Glutamatergic neuron (in vitro differentiated cells): Measurements from ENCODE around the gene TMOD4. TPM values are rescaled to one million over a fixed set of nuclear protein-coding genes. Genes with fewer than 3 reads are reported as not detected.

Experiments used
- DNase-seq: peaks from one replicate; pipeline ENCODE4 v3.0.0; 2022
- H3K27ac Mint-ChIP-seq: one replicate; pipeline ENCODE4 v1.8.0; 2020; ENCODE audit warnings: mild to moderate bottlenecking, mixed read lengths, inconsistent platforms; ENCODE audit not compliant: unreplicated experiment
- H3K27me3 Mint-ChIP-seq: one replicate; pipeline ENCODE4 v1.8.0; 2020; ENCODE audit warnings: mild to moderate bottlenecking, moderate library complexity, mixed read lengths, inconsistent platforms; ENCODE audit not compliant: unreplicated experiment
- H3K36me3 Mint-ChIP-seq: one replicate; pipeline ENCODE4 v1.8.0; 2020; ENCODE audit warnings: mild to moderate bottlenecking, mixed read lengths, inconsistent platforms; ENCODE audit not compliant: unreplicated experiment
- H3K4me1 Mint-ChIP-seq: one replicate; pipeline ENCODE4 v1.8.0; 2020; ENCODE audit warnings: mild to moderate bottlenecking, low read depth, mixed read lengths, inconsistent platforms; ENCODE audit not compliant: unreplicated experiment
- H3K4me3 Mint-ChIP-seq: one replicate; pipeline ENCODE4 v1.8.0; 2020; ENCODE audit warnings: mild to moderate bottlenecking, mixed read lengths, inconsistent platforms; ENCODE audit not compliant: unreplicated experiment
- H3K9me3 Mint-ChIP-seq: one replicate; pipeline ENCODE4 v1.8.0; 2020; ENCODE audit warnings: mild to moderate bottlenecking, moderate library complexity, mixed read lengths, inconsistent platforms; ENCODE audit not compliant: unreplicated experiment
- total RNA-seq: library from RNA; stranded (reverse); fragmentation: NEBNext Ultra II Directional; extraction: Animal tissue kit (Norgen Biotek cat#: 25700); gene quantifications from one replicate; pipeline ENCODE4 v1.2.1, GENCODE V29; 2021; ENCODE audit not compliant: unreplicated experiment
- TF ChIP-seq, protein P1 (sequence below): fragments of 200-600 bp; sonication (generic); IDR thresholded peaks from one replicate; pipeline ENCODE4 v1.5.0; 2021; ENCODE audit not compliant: partially characterized antibody, unreplicated experiment

The TMOD4 gene
- total RNA-seq, 1 donor from 2014 or later = 0.76 TPM

DNA sequence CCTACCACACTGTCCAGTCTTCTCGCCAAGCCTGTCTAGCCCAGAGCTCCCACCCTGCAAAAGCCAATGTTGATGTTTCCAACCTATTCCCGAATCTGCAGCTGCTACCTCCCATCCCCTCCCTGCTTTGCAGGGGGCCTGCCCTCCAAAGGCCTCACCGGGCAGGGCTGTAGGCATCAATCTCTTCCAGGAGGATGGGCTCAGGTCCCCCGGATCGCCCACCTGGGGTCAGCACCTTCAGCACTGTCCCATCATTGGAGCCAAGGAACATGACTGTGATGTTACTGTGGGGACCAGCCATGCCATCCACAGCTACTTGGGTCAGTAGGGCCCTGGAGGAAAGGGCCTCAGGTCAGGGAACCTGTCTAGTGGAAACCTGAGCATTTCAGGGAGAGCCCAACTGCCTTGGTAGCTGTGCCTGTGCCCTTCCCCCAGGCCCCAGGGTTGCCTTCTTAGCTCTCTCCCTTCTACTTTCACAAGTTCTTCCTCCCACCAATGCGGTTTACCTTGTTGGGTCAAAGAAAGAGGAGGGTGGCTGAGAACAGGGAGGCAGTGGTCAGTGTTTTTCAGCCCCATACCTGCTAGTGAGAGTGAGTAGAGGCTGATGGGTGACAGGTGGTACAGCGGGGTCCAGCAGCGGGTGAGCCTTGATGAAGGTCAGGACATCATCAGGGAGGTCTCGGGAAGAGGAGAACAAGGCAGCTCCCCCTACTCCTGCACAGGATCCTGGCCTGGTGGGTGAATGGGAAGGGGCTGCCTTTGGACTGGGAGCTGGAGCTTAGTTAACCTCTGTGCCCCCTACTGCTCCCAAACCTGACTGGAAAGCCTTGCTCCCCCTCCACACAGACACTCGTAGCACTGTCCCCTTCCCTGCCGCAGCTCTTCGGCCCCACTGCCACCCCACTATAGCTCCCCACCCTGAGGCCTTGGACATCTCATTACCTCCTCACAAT lies 40.1 kb downstream of the TMOD4 start:
- Mint-ChIP-seq H3K27me3 (peaks cover 24% of the 10 kb centered on the region), H3K4me3 (no peak overlapping the region), H3K36me3 (peaks cover 13% of the 10 kb centered on the region), H3K4me1 (peaks cover 6% of the 10 kb centered on the region), H3K9me3 (peaks cover 9% of the 10 kb centered on the region), H3K27ac (no peak overlapping the region)
- TF ChIP-seq, protein P1, sequence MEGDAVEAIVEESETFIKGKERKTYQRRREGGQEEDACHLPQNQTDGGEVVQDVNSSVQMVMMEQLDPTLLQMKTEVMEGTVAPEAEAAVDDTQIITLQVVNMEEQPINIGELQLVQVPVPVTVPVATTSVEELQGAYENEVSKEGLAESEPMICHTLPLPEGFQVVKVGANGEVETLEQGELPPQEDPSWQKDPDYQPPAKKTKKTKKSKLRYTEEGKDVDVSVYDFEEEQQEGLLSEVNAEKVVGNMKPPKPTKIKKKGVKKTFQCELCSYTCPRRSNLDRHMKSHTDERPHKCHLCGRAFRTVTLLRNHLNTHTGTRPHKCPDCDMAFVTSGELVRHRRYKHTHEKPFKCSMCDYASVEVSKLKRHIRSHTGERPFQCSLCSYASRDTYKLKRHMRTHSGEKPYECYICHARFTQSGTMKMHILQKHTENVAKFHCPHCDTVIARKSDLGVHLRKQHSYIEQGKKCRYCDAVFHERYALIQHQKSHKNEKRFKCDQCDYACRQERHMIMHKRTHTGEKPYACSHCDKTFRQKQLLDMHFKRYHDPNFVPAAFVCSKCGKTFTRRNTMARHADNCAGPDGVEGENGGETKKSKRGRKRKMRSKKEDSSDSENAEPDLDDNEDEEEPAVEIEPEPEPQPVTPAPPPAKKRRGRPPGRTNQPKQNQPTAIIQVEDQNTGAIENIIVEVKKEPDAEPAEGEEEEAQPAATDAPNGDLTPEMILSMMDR = no peak
- no peak for DNase-seq

DNA sequence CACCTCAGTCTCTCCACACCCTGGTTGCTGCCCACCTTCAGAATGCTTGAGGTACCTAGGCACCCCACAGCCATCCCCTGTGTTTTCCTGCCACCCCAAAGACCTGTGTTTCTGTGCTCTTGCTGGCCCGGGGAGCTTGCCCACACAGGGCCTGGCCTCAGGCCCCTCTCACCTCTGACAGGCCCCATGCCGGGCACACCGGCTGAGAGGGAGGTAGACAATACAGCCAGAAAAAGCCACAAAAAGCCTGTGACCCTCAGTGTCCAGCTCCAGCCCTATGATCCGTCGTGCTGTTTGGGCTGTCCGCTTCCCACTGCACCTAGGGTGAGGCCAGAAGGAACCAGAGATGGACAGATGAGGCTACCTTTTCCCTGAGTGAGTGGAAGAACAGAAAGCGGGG lies 40.8 kb downstream of the TMOD4 start:
- DNase-seq = no peak
- peaks cover 9% of the 10 kb centered on the region for H3K9me3 Mint-ChIP-seq
- peaks cover 13% of the 10 kb centered on the region for H3K36me3 Mint-ChIP-seq
- peaks cover 24% of the 10 kb centered on the region for H3K27me3 Mint-ChIP-seq
- no peak overlapping the region for H3K27ac Mint-ChIP-seq
- TF ChIP-seq, protein P1 = no peak
- H3K4me3 Mint-ChIP-seq = no peak overlapping the region
- H3K4me1 Mint-ChIP-seq = peaks cover 9% of the 10 kb centered on the region

DNA sequence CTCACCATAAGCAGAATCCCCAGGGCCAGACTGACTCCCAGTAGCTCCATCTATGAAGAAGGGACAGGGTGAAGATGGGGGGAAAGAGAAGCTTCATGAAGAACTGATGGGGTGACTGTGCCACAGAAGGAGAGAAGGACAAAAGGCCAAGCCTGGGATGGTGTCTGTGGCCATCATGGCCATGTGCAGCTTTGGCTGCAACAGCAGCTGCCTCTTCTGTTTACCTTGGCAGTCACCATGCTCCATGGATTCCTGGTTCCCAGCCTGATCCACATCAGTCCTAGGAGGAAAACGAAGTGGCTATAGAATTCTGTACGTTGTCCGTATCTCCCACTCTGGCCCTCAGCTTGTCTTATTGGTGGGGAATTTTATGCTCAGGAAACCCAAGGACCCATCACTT lies 41.4 kb downstream of the TMOD4 start:
- DNase-seq = no peak
- Mint-ChIP-seq H3K27me3 (peaks cover 24% of the 10 kb centered on the region), H3K4me1 (peaks cover 9% of the 10 kb centered on the region), H3K4me3 (no peak overlapping the region), H3K27ac (no peak overlapping the region), H3K36me3 (peaks cover 13% of the 10 kb centered on the region), H3K9me3 (peaks cover 9% of the 10 kb centered on the region)
- TF ChIP-seq, protein P1 = no peak

DNA sequence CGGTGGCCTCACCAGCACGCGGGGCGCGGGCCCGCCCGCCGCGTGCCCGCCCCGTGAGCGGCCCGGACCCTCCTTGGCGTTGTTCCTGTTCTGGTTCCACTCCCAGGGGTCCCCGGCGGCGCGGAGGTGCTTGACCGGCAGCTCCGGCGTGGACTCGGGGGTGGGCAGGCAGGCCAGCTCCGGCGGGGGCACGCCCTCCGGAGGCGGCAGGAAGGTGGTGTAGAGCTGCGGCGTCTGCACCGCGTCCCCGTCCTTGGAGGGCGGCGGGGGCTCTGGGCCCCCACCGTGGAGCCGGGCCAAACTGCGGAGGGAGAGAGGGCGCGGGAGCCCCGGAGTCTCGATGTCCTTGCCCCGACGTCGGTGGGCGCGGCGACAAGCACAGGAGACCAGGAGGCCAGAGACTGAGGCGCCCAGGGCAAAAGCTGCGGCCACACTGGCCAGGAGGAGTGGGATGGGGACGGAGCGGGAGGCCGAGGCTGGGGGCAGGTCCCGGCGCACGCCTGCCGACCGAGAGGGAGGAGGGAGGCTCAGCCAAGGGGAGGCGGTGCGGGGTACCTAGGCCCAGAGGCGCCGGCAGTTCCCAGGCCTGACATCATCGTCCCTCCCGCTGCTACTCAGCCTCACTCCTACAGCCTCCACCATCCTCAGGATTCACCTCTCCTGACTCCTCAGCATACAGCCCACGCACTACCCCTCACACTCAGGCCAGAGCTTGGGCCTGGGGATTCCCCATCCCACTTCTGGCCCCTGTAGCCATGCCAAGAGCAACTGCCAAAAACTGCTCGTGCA lies 42.6 kb downstream of the TMOD4 start:
- H3K4me1 Mint-ChIP-seq = peaks cover 11% of the 10 kb centered on the region
- H3K36me3 Mint-ChIP-seq = peaks cover 13% of the 10 kb centered on the region
- H3K4me3 Mint-ChIP-seq = peak overlapping the region; percentile 69
- TF ChIP-seq, protein P1 = no peak
- peaks cover 24% of the 10 kb centered on the region for H3K27me3 Mint-ChIP-seq
- peak; percentile 46 for DNase-seq
- H3K27ac Mint-ChIP-seq = no peak overlapping the region
- H3K9me3 Mint-ChIP-seq = peaks cover 13% of the 10 kb centered on the region
